HEK293T (cell line): Measurements from ENCODE around the gene CDK5R1.

Source experiments
- CTCF ChIA-PET: fragments of 350-600 bp; formaldehyde crosslinking; extraction: SDS; loops from one replicate; lab custom pipeline; 2021; ENCODE audit warnings: antibody characterized with exemption, inconsistent platforms; lab: Yijun Ruan, JAX
- POLR2A ChIA-PET: fragments of 350-600 bp; formaldehyde crosslinking; extraction: SDS; loops from one replicate; lab custom pipeline; 2020; ENCODE audit warnings: antibody characterized with exemption, inconsistent platforms; lab: Yijun Ruan, JAX
- DNase-seq: peaks from one replicate; pipeline ENCODE4 v3.0.0; 2012; ENCODE audit warnings: mixed read lengths; ENCODE audit errors: extremely low spot score
- ARNT ChIP-seq: fragments of 450-650 bp; IDR thresholded peaks from 2 replicates; pipeline ENCODE4 v1.6.1; 2017; ENCODE audit warnings: mild to moderate bottlenecking
- BHLHE40 ChIP-seq: fragments of 450-650 bp; IDR thresholded peaks from 2 replicates; pipeline ENCODE4 v1.6.1; 2016; ENCODE audit warnings: mild to moderate bottlenecking, moderate library complexity, borderline replicate concordance
- CTBP1 ChIP-seq: fragments of 450-650 bp; IDR thresholded peaks from 2 replicates; pipeline ENCODE4 v1.6.1; 2016; ENCODE audit warnings: borderline replicate concordance
- ELF4 ChIP-seq: fragments of 450-650 bp; IDR thresholded peaks from 2 replicates; pipeline ENCODE4 v1.6.1; 2017; ENCODE audit warnings: antibody characterized with exemption
- FOXA1 ChIP-seq: fragments of 450-650 bp; IDR thresholded peaks from 2 replicates; pipeline ENCODE4 v1.6.1; 2016; ENCODE audit warnings: mild to moderate bottlenecking
- FOXK2 ChIP-seq: fragments of 450-650 bp; IDR thresholded peaks from 2 replicates; pipeline ENCODE4 v1.6.1; 2016; ENCODE audit warnings: mild to moderate bottlenecking
- FOXM1 ChIP-seq: fragments of 450-650 bp; IDR thresholded peaks from 2 replicates; pipeline ENCODE4 v1.6.1; 2017; ENCODE audit warnings: mild to moderate bottlenecking, borderline replicate concordance
- HDGF ChIP-seq: fragments of 450-650 bp; IDR thresholded peaks from 2 replicates; pipeline ENCODE4 v1.6.1; 2017; ENCODE audit warnings: antibody characterized with exemption, borderline replicate concordance
- L3MBTL2 ChIP-seq: fragments of 450-650 bp; conservative IDR thresholded peaks from 2 replicates; pipeline ENCODE4 v1.6.1; 2016; ENCODE audit warnings: mild to moderate bottlenecking
- LEF1 ChIP-seq: fragments of 450-650 bp; IDR thresholded peaks from 2 replicates; pipeline ENCODE4 v1.6.1; 2017; ENCODE audit warnings: mild to moderate bottlenecking, borderline replicate concordance
- NFRKB ChIP-seq: fragments of 450-650 bp; IDR thresholded peaks from 2 replicates; pipeline ENCODE4 v1.6.1; 2016; ENCODE audit warnings: mild to moderate bottlenecking, moderate library complexity
- SP1 ChIP-seq: fragments of 450-650 bp; IDR thresholded peaks from 2 replicates; pipeline ENCODE4 v1.6.1; 2017
- SUZ12 ChIP-seq: fragments of 450-650 bp; IDR thresholded peaks from 2 replicates; pipeline ENCODE4 v1.6.1; 2016; ENCODE audit warnings: mild to moderate bottlenecking
- TARDBP ChIP-seq: fragments of 450-650 bp; IDR thresholded peaks from 2 replicates; pipeline ENCODE4 v1.6.1; 2016
- ZNF384 ChIP-seq: fragments of 450-650 bp; IDR thresholded peaks from 2 replicates; pipeline ENCODE4 v1.6.1; 2016
- TF ChIP-seq, protein P1 (sequence below): fragments of 450-650 bp; IDR thresholded peaks from 2 replicates; pipeline ENCODE4 v1.6.1; 2016

CDK5R1 gene

DNA sequence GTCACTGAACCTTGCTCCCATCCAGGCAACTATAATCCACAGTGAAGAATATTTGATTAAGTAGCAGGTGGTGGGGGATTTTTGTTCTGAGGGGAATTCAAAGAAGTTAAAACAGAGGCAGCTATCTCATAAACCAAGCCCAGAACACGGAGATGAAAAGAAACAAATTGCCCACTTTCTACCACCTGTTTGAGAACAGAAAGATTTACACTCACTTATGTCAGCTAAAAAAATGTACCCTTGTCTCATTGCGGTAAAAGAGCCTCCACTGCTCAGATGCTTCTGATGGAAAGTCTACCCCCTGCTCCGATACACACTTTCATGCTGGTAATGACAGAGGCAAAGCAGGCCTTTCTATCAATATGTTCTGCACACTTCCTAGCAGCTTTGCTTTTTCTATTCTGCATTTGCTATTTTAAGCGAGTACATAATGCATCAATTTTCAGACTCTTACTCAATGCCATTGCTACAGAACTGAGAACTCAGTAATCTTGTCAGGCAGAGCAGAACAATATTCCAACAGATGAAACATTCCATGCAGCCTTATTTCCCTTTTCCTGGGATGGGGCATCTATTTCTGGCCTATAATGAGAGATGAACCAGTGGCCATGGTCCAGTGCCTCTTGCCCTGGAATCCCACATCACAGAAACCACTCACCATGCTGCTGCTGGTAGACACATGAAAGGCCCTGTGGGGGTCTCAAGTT, 29.0 kb downstream of the CDK5R1 start:
- DNase-seq = no peak
- TF ChIP-seq ZNF384 = no peak
- TF ChIP-seq FOXM1 = no peak
- TF ChIP-seq HDGF = no peak
- no peak for TF ChIP-seq NFRKB
- no peak for TF ChIP-seq FOXK2
- TF ChIP-seq SUZ12 = no peak
- TF ChIP-seq ARNT = no peak
- no peak for TF ChIP-seq L3MBTL2
- TF ChIP-seq BHLHE40 = no peak
- TF ChIP-seq FOXA1 = no peak
- TF ChIP-seq LEF1 = no peak
- TF ChIP-seq ELF4 = no peak
- TF ChIP-seq SP1 = no peak
- TF ChIP-seq, protein P1, sequence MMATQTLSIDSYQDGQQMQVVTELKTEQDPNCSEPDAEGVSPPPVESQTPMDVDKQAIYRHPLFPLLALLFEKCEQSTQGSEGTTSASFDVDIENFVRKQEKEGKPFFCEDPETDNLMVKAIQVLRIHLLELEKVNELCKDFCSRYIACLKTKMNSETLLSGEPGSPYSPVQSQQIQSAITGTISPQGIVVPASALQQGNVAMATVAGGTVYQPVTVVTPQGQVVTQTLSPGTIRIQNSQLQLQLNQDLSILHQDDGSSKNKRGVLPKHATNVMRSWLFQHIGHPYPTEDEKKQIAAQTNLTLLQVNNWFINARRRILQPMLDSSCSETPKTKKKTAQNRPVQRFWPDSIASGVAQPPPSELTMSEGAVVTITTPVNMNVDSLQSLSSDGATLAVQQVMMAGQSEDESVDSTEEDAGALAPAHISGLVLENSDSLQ = no peak
- CTCF ChIA-PET = no interaction called here
- POLR2A ChIA-PET = no interaction called here

DNA sequence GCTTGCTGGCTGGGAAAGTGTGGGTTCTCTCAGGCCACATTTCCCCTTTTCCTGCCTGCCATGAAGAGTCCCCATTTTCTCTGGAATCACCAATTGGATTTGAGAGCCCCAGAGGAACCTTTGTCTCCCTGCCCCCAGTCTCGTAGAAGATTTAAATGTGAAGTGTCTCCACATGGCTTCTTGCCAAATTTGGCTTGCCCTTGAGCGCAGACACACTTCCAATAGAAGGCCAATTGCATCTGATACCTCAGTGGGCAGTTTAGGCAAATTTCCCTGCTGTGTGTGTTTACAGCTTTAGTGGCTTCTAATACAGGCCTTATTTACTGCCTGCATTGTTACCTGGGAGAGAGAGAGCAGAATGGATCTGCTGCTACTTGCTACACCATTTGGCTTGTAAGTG, 29.7 kb downstream of the CDK5R1 start:
- POLR2A ChIA-PET = no interaction called here
- DNase-seq = no peak

DNA sequence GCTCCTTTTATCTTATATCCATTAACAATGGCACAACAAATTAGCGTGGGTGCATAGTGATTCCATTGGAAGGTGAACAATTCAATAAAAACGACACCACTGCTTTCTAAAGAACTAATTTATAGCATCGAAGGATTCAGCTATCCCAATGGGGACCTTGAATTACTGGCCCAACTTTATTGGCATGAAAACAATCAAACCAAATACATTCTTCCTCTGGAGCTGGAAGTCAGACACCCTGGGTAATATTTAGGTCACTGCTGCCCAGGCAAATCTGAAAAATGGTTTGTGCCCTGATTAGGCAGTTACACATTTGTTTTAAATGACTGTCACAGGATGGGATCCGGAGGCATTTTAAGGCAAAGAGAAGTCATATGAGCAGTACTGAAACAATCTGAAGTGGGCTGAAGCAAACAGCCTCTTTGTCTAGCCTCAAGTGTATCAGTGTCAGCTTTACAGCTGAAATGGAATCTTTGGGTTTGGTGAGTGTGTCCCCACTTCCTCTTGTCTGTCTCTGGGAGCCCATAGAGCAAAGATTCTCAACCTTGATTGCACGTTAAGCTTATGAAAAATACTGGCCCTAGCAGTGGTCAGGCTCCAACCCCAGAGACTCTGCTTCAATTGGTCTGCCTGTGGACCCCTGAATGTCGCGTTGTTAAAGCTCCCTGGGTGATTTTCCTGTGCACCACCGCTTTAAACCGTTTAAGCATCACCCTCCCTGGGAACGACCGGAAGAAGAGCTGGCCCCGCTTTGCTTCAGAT, 30.3 kb downstream of the CDK5R1 start:
- ChIA-PET CTCF (no interaction called here), POLR2A (interaction anchor here (1.3 kb wide), 1 partner anchor 31 kb away, joined by 4 read pairs; the partner anchor contains the start of gene CDK5R1)
- no peak for DNase-seq
- TF ChIP-seq TARDBP = no peak
- no peak for TF ChIP-seq FOXK2

More for the DNA sequence above, 29.7 kb downstream of the CDK5R1 start:
- CTCF ChIA-PET = no interaction called here
- TF ChIP-seq ELF4 (no peak), FOXK2 (no peak), SUZ12 (no peak)

DNA sequence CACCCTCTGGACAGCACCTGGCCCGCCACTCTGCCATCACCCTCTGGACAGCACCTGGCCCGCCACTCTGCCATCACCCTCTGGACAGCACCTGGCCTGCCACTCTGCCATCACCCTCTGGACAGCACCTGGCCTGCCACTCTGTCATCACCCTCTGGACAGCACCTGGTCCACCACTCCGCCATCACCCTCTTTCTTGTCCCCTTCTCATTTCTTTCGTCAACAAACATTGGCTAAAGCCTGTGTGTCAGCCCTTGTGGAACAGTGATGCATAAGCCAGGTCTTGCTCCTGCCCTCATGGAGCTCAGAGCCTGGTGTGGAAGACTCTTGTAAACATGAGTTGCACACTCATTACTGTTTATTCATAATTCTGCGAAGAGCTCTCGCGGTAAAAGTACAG, 31.2 kb downstream of the CDK5R1 start:
- ChIA-PET POLR2A (interaction anchor here (1.3 kb wide), 1 partner anchor 32 kb away, joined by 4 read pairs; the partner anchor contains the start of gene CDK5R1), CTCF (no interaction called here)
- DNase-seq = no peak
- no peak for TF ChIP-seq BHLHE40
- no peak for TF ChIP-seq FOXK2
- no peak for TF ChIP-seq ELF4
- TF ChIP-seq ZNF384 = no peak
- no peak for TF ChIP-seq LEF1
- TF ChIP-seq FOXA1 = no peak
- no peak for TF ChIP-seq HDGF
- TF ChIP-seq TARDBP = no peak
- no peak for TF ChIP-seq SUZ12
- TF ChIP-seq, protein P1 = no peak
- TF ChIP-seq ARNT = no peak
- TF ChIP-seq CTBP1 = no peak
- TF ChIP-seq NFRKB = no peak
- TF ChIP-seq FOXM1 = no peak
- TF ChIP-seq SP1 = no peak
- TF ChIP-seq L3MBTL2 = no peak

DNA sequence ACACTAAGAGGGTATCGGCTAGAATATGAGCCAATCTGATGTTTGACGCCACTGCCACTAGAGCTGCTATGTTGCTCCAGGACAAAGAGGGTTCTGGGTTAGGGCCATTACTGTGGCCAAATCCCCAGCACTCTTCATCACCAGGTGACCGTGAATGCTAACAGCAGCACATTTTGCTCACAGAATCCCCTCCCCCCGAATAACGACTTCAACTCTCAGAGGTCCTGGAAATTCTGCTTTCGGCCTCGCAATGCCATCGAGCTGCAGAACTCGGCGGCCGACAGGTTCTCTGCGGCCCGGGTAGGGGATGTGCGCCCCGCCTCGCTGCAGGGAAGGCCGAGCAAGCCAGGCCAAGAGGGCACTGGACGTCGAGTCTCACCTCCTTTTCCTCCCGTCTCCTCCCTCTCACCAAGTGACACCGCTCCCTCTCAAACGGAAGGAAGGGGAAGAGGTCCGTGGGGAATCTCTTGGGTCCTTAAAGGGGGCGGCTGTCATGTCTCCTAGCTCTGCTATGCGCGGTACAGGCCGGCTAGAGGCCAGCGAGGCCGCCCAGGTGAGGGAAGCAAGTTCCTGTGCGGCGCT, 31.9 kb downstream of the CDK5R1 start:
- ChIA-PET POLR2A (interaction anchor here (1.1 to 1.3 kb wide), 2 partner anchors 22 to 32 kb away, joined by 3 to 4 read pairs; partner anchors contain the start of gene CDK5R1), CTCF (interaction anchor here (0.8 kb wide), 1 partner anchor 35 kb away, joined by 3 read pairs; no protein-coding TSS in a partner anchor)
- no peak for DNase-seq
- TF ChIP-seq SP1 (no peak), ZNF384 (no peak), FOXK2 (no peak), FOXM1 (no peak), TARDBP (no peak), HDGF (no peak), FOXA1 (no peak), ELF4 (no peak), L3MBTL2 (no peak), BHLHE40 (no peak), CTBP1 (no peak), LEF1 (no peak), ARNT (no peak), NFRKB (no peak), SUZ12 (no peak)
- TF ChIP-seq, protein P1 = no peak
